ENCODE results near the gene GRXCR2. TPM values are rescaled to one million over a fixed set of nuclear protein-coding genes. Genes with fewer than 3 reads are reported as not detected.

The GRXCR2 gene
- total RNA-seq, 1 donor from 2014 or later = 5.5 TPM

GRCh38 chr5:145812877-145813276 is 59.9 kb downstream of the GRXCR2 start:
- no peak for DNase-seq (ENCODE audit: missing footprints)
- no peak for ATAC-seq
- intact Hi-C loops (cut with DNase I) = loop anchor here (10.0 kb wide), 1 partner anchor 1608 kb away; no protein-coding TSS in a partner anchor

- intact Hi-C loops (cut with DNase I) = loop anchor here (10.0 kb wide), 1 partner anchor 1607 kb away; no protein-coding TSS in a partner anchor
- DNase-seq (ENCODE audit: missing footprints) = no peak
- peak; percentile 75 for ATAC-seq
Measured at GRCh38 chr5:145811834-145812625, 60.8 kb downstream of the GRXCR2 start.

Other genes starting within 250 kb of the GRXCR2 start
- 33.2 TPM for gene PRELID2, start 37.7 kb downstream of the GRXCR2 start, total RNA-seq
- gene SH3RF2, start 63.6 kb upstream of the GRXCR2 start, total RNA-seq = 267 TPM
- not detected for gene PLAC8L1, start 232.6 kb upstream of the GRXCR2 start, total RNA-seq